GM12891 (cell line): Measurements from ENCODE around the gene PDXDC1.
"Not testable (repeated sequence)": the region's sequence is repeated elsewhere in the genome, so short reads cannot be mapped to it uniquely, and the experiment has no call there.

Experiments used
- POLR2A ChIP-seq: IDR thresholded peaks from 2 replicates; pipeline ENCODE4 v1.6.1; 2011; ENCODE audit warnings: low read depth, low read length, control low read depth
- POLR2AphosphoS5 ChIP-seq: IDR thresholded peaks from 2 replicates; pipeline ENCODE4 v1.6.1; 2011; ENCODE audit warnings: low read depth, low read length, control low read depth
- POU2F2 ChIP-seq: IDR thresholded peaks from 2 replicates; pipeline ENCODE4 v1.6.1; 2011; ENCODE audit warnings: low read depth, mild to moderate bottlenecking, control low read depth, low read length, moderate library complexity
- TAF1 ChIP-seq: IDR thresholded peaks from 2 replicates; pipeline ENCODE4 v1.6.1; 2011; ENCODE audit warnings: low read depth, low read length, control low read depth

DNA sequence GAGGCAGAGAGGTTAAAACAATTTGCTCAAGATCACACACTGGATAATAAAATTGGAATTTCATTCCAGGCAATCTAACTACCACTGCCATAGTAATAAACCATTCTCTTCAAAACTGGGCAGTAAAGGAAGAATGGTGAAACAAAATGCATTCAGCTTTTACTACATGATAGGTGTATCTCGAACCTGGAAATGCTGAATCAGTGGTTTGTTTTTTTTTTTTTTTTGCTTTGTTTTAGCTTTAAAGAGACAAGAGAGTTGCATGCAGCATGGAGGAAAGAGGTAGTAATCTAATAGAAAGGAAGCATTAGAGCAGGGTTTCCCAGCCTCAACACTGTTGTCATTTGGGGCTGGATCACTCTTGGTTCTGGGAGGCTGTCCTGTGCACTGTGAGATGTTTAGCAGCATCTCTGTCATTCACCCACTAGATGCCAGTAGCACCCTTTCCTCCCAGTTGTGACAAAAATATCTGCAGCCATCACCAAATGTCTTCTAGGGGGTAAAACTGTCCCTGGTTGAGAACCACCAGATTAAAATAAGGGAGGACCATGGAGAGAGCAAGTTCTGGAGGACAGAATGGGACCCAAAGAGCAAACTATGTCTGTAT is 115.9 kb downstream of the PDXDC1 start:
- not testable (repeated sequence) for TF ChIP-seq POLR2AphosphoS5, POLR2A, TAF1, POU2F2
